ENCODE results near the gene TTLL5.

The TTLL5 gene

DNA sequence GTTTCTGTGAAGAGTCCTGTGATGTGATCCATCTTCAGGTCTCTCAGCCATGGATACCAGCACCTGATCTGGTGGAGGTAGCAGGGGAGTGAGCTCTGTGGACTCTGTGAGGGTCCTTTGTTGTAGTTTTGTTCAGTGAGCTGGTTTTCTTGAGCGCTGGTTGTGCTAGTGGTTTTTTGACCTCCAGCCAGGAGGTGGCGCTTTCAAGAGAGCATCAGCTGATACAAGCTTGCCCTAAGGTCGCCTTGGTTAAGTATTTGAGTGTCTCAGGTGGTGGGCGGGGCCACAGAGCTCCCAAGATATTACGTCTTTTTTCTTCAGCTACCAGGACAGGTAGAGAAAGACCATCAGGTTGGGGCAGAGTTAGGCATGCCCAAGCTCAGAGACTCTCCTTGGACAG is 139.7 kb downstream of the TTLL5 start:
- DNase-seq (ENCODE audit: low read depth in 4 of 4, low spot score in 1 of 4): no peak

DNA sequence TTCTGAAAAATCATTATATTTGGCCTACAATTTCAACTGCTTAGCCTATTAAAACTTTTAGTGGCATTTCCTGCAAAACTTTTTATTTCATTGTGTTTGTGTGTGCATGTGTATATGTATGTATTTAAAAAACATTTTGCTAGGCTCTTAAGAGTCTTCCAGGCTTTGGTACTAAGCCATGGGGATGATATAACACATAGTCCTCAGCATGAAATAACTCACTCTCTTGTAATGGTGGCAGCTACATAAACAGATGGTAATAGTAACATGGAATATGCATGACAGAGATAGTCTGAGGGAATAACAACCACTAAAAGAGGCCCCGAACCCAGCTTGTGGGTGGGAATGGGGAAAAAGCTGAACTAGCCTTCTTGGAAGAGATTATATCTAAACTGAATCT is 141.4 kb downstream of the TTLL5 start:
- DNase-seq (ENCODE audit: low read depth in 4 of 4, low spot score in 1 of 4): no peak

DNA sequence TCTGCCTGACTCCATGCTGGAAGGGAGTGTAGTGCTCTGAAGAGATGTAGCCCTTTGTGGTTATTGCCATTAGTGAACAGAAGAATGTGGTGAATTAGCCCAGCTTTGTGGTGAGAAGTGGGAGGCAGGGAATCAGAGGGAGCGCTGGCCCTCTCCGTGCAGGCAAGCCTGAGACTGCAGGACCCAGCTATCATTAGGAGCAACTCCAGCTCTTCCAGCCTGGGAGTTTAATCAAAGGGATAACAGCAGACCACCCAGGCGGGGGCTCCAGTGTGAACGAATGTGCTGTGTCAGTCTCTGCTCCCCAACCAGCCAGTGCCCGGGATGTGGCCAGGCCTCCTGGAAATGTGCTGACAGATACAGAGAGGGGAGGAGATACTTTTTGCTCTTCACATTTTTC is 142.7 kb downstream of the TTLL5 start:
- no peak for DNase-seq (ENCODE audit: low read depth in 4 of 4, low spot score in 1 of 4)

DNA sequence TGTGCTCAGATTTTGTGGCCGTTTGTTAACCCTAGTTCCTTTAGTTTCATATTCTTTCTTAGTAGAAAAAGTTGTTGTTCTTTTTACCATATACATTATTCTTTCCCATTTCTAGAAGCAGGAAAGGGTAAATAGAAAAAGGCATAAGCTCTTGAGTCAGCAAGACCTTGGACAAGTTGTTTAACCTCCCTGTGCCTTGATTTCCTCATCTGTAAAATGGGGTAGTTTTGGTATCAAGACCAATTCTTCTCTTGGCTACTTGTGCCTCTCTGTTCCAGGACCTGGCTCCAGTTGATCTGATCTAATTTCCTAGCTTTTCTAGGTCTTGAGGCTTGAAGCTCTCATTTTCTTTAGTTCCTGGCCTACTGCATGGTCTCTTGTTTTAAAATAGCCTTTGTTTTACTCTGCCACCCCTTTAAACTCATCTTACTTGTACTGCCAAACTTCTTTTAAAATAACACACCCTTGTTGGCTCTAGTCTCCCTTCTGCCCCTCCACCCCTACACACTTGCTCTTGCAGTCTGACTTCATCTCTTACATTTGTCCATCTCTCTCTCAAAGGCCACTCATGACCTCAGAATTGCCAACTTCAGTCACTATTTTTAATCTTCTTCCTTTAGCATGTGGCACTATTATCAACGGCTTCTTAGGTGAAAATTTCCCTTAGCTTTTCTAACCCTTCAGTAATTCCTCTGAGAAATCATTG is 143.7 kb downstream of the TTLL5 start:
- no peak for DNase-seq (ENCODE audit: low read depth in 4 of 4, low spot score in 1 of 4)

DNA sequence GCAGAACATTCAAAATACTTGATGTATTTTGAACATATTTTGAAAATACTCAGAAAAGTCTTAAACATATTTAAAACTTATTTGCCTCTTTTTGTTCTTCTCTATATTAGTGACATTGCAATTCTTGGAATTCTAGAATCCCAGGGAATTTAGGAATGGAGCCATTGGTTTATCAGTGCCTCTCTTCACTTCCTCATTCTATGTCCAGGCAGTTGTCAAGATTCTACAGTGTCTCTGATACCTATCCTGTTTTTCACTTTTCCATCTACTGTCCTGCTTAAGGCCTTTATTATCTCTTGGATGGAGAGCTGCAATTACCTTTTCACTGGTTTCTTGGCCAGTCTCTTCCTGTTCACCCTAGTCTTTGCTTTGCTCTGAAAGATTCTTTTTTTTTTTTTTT is 144.6 kb downstream of the TTLL5 start:
- no peak for DNase-seq (ENCODE audit: low read depth in 4 of 4, low spot score in 1 of 4)

DNA sequence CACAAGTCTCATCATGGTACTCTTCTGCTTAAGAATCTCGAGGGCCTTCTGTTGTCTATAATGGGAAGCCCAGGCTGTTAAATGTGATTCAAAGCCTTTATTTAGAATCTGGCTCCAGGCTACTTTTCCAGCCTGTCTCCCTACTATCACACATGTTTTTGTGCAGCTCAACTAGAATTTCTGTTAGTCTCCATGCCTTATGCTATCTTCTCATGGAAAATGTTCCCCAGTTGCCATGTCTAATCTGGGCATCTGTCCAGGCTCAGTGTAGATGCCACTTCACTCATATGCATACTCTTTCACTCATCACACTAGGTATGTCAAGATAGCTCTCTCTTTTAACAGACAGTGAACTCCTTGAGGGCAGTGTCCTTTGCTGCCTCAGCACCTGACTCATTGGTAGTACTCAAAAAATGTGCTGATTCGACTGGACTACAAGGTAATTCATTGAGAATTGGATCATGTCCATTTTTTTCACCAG is 145.3 kb downstream of the TTLL5 start:
- DNase-seq (ENCODE audit: low read depth in 4 of 4, low spot score in 1 of 4): no peak

DNA sequence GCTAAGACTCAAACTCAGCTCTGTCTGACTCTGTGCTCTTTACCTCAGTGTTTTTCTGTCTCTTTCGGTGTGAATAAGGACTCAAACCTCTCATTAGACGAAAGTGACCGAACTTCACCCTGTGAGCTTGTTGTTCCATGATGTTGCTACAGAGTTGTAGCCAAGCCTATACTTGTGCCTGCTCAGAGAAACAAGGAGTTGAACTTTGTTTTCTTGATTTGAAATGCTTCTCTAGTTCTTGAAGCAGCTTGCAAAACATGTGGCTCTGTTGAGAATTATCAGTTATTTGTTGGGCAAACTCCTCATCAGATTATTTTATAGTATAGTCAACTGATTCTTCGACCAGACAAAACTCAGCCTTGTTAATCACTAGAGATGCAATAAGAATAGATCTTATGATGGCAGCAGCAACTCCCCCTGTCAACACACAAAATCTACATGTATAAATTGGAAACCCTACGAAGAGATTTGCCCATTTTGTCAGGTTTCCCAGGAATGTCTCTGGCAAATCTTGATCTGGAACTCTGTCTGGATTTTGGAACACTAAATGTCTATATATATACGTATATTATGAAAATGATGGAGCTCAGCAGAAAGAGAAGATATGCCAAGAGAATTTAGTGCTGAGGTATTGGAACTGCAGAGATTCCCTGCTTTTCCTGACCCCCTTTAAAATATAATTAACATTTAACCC is 146.8 kb downstream of the TTLL5 start:
- DNase-seq (ENCODE audit: low read depth in 4 of 4, low spot score in 1 of 4): no peak

DNA sequence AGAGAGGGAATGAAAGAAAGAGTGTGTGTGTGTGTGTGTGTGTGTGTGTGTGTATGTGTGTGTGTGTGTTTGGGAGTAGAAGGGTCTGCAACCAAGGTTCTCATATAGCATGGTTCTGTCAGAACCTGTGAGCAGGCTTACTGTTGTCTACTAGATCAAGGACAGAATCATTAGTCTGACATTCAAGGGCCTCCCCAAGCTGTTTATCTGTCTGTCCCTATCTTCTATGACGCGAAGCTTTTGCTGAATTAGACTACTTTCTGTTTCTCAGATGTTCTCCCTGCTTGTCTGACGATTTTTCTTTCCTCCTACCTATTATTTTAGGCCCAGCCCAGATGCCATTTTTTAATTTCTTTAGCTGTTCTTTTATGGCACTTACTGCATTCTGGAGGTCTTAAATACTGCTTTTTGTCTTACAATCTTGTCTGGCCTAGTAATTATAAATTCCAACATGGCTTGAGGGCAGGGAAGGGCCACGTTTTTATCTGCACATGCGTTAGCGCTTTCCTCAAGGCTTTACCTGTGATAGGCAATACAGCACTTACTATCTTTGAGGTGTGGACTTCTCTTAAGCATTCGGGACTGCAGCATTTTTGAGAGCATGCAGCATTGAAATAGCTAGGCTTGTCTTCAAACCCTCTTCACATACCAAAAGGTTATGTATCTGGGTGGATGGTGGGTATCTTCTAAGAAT is 150.2 kb downstream of the TTLL5 start:
- DNase-seq (ENCODE audit: low read depth in 4 of 4, low spot score in 1 of 4): no peak

DNA sequence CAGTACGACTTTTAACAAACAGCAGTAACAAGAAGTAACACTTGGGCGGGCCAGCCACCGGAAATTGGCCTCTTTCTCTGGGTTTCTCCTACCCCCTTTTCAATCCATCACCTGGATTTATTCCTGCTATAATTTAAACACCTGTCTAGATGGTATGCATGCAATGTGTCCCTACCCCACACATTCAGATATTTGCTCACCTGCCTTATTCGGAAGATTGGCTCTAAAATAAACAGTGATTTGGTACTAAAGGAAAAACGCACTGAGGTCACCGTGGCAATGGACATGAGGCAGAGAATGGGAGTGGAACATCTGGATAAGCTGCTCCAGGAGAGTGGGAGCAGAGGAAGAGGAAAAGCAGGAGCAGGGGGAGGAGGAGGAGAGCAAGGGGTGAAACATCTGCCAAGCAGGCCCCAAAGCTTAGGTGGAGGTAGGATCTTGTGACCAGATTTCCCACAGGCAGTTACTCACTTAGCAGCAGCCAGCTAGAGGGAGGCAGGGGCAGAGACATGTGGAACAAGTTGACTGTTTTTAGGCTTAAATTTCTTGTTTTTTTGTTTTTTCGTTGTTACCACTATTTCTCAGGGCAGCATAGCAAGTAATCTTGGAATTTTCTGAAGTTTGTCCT is 150.9 kb downstream of the TTLL5 start:
- DNase-seq (ENCODE audit: low read depth in 4 of 4, low spot score in 1 of 4): no peak

DNA sequence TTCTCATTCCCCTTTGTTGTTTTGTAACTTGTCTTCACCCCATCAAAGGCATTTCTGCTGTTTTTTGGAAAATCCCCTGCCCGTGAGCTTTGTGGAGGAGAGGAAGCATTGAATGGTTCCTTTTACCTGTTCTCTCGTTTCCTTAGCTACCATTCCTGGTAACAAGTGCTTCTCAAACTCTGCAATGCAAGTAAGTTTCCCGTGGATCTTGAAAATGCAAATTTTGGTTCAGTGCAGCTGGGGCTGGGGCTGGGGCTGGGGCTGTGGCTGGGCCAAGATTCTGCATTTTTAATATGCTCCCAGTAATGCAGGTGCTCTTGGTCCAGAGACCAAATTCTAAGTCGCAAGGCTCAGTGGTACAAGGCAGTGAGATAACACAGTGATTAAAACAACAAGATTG is 151.6 kb downstream of the TTLL5 start:
- no peak for DNase-seq (ENCODE audit: low read depth in 4 of 4, low spot score in 1 of 4)

DNA sequence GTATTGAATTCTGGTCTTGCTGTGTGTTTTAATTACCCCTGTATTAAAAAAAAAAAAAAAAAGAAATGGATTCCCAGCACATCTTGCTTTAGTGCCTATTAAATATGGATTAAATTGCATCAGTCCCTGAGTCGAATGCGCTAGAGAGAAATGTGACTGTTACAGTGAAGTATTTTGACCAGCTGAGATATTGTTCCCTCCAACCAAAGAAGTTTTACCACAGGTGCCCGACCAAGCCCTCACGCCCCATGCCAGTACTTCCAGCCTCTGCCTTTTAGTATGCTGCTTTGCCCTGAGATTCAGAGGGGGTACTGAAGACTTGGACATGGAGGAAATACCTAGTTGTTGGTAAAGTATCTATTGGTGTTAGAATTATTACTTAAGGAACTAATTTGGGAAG is 159.7 kb downstream of the TTLL5 start:
- DNase-seq (ENCODE audit: low read depth in 4 of 4, low spot score in 1 of 4): no peak

DNA sequence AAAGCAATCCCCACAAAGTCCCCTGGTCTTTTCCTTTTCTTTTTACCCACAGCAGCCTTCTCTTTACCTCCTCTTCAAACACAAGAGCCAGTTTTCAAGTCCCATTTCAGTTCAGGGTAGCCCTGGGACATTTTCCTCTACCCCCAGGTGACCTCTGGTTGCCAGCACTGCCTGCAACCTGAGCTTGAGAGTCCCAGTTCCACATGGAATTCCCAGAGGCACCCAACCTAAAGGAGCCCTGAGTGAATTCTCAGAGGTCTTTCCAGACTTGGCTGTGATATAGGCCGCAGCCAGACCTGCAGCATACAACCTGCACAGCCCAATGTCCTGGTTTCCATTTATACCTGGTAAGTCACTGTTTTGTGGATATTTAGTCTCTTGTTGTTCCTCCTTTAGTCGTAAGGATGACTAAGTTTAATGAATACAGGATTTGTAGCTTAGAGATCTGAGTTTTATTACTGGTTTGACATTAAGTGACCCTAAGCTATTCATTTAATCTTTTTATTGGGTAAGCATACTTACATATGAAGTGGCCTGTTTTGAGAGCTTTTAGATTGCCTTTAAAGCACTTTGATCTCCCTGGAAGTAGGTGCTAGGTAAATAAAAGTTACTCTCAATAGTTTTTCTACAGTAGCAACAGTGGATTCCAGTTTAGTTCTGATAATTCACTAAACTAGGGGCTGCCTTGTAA is 160.9 kb downstream of the TTLL5 start:
- DNase-seq (ENCODE audit: low read depth in 4 of 4, low spot score in 1 of 4): no peak

DNA sequence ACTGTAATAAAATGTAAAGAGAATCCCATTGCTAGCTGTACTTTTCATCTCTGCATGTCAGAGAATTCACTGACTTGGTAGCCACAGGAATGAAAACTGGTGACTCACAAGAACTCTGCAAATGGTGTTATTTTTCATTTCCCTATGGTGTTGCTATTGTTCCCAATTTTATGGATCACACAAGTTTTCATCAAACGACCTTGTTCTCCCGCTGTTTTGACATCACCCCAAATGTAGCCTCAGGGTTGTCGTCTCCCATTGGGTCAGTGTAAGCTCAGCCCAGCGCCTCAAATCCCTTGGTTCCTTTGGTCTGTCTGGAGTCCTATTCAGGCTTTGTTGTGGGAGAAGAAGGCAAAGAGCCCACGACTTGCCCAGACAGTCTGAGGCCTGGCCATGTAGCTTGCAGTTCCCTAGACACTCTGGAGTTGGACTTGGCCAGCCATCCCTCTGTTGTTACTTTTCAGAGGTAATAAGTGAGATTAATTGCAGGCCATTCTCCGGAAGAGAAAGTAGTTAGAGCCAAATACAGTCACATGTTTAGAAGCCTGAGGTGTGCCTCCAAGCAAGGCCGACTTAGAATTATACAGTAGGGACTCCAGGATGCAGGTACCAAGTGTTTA is 161.6 kb downstream of the TTLL5 start:
- DNase-seq (ENCODE audit: low read depth in 4 of 4, low spot score in 1 of 4): no peak

DNA sequence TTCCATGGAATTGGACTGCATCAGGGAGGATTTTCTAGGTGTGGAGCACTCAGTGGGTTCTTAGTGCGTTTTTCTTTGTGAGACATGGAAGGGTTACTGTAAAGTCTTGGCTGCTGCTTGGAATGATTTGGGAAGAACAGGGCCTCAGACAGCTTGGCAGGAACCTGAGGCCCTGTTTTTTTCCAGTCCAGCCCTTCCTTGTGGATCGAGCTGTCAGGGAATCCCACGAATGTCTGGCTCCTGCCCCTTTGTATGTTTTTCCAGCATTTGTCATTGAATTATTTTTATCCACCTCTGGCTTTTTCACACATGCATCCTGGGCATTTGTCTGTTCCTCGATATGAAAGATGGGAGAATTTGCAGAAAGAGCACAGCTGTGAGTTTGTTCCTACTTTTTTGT is 162.3 kb downstream of the TTLL5 start:
- DNase-seq (ENCODE audit: low read depth in 4 of 4, low spot score in 1 of 4): no peak

DNA sequence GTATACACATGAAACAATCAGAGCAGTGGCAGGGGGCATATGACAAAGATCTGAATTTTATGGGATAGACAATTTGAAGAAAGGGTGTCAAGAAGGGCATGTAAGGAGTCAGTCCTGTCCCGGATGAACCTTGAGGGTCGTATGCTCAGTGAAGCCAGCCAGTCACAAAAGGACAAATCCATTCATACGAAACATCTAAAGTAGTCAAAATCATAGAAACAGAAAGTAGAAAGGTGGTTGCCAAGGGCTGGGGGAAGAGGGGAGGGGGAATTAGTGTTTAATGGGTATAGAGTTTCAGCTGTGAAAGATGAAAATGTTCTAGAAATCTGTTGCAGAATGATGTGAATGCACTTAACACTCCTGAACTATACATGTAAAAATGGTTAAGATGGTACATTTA is 163.3 kb downstream of the TTLL5 start:
- no peak for DNase-seq (ENCODE audit: low read depth in 4 of 4, low spot score in 1 of 4)

DNA sequence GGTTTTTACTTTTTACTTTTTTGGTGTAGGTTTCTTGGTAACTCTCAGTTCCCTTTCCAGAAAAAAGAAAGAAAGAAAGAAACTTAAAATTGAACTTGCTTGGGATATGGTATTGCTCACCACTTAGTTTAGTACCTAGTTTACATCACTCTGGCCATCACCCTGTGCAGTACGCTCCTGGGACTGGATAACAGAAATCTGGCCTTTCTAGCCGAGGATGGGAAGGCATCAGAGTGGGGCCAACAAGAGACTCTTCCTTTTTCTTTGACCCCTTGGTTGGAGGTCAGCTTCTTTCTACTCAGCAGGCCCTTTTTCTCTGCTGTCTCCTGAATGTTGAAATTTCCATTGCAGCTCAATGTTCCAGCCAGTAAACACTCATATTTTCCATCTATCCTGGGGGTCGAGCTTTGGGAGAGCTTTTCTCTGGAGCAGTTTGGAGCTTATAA is 164.1 kb downstream of the TTLL5 start:
- DNase-seq (ENCODE audit: low read depth in 4 of 4, low spot score in 1 of 4): no peak

DNA sequence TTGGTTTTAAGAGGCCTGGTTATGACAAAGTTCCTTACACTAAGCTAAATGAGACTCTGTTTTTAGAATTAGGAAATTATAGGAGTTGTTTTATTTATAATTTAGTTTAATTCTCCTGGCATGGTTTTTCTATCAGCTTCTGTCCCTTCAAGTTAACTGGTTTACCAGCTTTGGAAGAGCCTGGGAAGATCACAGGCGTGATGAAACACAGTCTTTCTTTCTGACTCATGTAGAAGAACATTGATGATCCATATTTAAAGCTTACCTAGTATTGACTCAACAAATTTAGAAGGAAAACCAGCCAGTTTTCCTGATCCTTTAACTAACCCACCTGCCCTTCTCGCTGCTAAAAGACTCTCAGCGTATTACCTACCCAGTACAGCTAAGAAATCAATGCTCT is 165.6 kb downstream of the TTLL5 start:
- DNase-seq (ENCODE audit: low read depth in 4 of 4, low spot score in 1 of 4): no peak

DNA sequence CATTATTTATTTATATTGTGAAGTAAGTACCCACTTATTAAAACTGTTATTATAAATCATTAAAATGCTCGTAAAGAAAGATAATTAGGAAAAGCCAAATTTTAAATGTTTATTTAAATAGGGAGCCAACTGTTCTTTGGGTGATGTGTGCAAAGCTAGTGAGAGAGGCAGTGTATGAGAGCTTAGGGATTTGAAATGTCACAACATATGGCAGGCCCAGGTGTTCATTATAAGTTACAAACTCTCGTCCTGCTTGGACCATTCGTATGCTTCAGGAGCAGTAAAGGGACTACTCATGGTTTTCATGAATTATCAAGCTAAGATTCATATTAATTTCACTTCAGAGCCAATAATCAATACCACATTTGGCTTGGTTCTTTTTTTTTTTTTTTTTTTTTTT is 166.3 kb downstream of the TTLL5 start:
- no peak for DNase-seq (ENCODE audit: low read depth in 4 of 4, low spot score in 1 of 4)

DNA sequence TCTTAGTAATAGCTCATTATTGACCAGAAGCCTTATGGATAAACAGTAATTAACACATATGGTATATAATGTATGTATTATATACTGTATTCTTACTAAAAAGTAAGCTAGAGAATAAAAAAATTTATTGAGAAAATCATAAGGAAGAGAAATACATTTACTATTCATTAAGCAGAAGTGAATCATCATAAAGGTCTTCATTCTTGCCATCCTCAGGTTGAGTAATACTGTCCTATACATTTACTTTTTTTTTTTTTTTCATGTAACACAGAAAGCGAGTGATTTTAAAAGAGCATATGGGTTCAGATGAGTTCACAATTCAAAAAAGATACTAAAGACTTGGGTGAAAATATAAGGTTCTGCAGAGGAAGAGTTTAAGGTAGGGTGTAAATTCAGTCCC is 168.3 kb downstream of the TTLL5 start:
- DNase-seq (ENCODE audit: low read depth in 4 of 4, low spot score in 1 of 4): no peak

DNA sequence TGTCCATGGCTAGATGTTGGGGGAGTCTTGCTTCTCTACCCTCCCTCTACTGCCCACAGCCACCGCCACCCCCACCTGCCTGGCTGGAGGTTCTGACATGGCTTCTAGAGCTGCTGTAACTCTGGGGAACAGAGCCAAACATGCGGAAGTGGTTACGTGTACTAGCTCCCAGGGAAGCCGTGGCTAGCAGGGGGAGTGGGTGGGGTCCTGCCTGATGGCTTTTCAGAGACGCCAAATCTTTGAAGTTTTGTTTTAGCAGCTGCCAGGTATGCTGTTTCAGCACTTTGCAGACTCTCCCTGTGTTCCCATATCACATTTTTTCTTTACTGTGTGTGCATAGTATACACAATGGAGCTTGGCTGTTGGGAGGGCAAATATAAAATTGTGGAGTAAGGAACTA is 170.4 kb downstream of the TTLL5 start:
- DNase-seq (ENCODE audit: low read depth in 4 of 4, low spot score in 1 of 4): peak in 1 of 4 experiments; percentile 1

DNA sequence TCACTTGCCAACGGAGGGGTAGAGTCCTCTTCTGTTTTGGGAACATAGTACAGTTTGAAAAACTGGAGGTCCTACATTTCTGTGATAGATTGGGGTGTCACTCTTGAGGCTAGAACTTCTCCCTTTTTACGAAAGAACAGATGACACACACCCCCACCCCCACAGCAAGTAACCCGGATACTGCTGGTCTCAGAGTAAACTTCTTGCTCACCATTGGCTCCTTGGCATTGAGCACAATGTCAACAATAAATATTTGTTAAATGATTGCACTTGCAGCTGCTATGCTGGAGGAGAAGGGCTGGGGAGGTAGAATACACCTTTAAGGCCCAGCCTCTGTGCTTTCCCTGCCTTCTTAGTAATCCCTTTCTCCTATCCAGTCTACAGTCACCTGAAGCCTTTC is 170.9 kb downstream of the TTLL5 start:
- no peak for DNase-seq (ENCODE audit: low read depth in 4 of 4, low spot score in 1 of 4)
